HG03558 (cell line): ENCODE measurements around the gene TMPO.
"Not testable (repeated sequence)": the region's sequence is repeated elsewhere in the genome, so short reads cannot be mapped to it uniquely, and the experiment has no call there.

ENCODE experiments used
- ATAC-seq: cut with Tn5 transposase; IDR thresholded peaks from one replicate; pipeline ENCODE4 v1.9.1; 2021; ENCODE audit warnings: moderate number of reproducible peaks; ENCODE audit not compliant: unreplicated experiment; ENCODE audit errors: extremely low read depth

TMPO gene

DNA sequence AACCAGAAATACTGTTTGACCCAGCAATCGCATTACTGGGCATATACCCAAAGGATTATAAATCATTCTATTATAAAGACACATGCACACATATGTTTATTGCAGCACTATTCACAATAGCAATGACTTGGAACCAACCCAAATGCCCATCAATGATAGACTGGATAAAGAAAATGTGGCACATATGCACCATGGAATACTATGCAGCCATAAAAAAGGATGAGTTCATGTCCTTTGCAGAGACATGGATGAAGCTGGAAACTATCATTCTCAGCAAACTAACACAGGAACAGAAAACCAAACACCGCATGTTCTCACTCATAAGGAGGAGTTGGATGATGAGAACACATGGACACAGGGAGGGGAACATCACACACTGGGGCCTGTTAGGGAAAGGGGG lies 61.4 kb downstream of the TMPO start:
- not testable (repeated sequence) for ATAC-seq

- ATAC-seq = no peak
Measured at GRCh38 chr12:98578392-98578791, 63.0 kb downstream of the TMPO start.

GRCh38 chr12:98578821-98579220 lies 63.4 kb downstream of the TMPO start:
- no peak for ATAC-seq

DNA sequence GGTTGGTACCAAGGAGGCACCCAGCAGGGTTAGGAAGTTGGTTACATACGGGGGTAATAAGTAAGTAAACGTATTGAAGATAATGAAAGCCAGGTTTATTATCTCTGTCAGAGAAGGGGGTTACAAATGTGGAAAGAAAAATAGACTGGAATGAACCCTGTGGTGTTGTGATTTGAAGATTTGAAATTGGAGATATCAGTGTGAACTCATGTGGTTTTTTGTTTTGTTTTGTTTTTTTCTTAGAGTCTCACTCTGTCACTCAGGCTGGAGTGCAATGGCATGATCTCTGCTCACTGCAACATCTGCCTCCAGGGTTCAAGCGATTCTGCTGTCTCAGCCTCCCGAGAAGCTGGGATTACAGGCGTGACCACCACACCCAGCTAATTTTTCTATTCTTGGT lies 64.0 kb downstream of the TMPO start:
- no peak for ATAC-seq

DNA sequence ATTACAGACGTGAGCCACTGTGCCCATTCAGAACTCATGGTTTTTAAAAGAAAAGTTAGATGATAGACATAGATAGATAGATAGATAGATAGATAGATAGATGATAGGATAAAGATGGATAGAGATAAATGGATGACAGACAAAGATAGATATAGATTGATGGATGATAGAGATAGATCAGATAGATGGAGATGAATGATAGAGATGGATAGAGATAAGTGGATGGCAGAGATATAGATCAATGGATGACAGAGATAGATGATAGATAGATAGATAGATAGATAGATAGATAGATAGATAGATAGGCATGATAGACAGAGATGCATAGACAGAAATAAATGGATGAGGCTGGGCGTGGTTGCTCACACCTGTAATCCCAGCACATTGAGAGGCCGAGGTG lies 64.4 kb downstream of the TMPO start:
- ATAC-seq = no peak

- no peak for ATAC-seq
Measured at GRCh38 chr12:98580695-98581094, 65.3 kb downstream of the TMPO start.

DNA sequence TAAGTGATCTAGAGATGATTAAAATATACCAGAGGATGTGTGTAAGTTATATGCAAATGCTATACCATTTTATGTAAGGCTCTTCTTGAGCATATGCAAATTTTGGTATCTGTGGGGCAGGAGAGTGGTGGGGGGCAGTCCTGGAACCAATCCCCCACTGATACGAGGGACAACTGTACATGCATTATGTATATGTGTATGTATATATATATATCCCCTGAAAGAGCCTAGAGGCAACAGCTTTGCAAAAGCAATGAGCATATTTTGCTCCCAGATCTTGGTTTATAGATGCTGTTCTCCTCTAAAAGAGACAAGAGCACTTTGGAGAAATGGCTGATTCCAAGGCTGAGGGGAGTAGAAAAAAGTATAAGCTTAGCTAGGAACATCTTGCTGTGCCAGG lies 65.7 kb downstream of the TMPO start:
- no peak for ATAC-seq

DNA sequence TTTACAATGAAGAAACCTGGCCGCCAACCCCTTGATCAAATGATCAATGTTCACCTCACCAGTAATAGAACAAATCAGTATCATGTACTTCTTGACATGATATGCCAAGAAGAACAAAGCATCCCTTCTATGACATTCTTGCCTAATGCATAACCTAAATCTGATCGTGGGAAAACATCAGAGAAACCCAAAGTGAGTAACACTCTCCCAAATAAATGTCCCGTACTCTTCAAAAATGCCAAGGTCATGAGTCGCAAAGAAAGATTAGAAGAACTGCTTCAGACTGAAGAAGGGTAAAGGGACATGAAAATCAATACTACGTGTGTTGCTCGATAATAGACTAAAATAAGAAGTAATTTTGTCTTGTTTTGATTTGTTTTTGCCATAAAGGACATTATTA lies 66.7 kb downstream of the TMPO start:
- ATAC-seq = no peak

- no peak for ATAC-seq
Measured at GRCh38 chr12:98587084-98587483, 71.7 kb downstream of the TMPO start.

- no peak for ATAC-seq
Measured at GRCh38 chr12:98591209-98591608, 75.8 kb downstream of the TMPO start.

- ATAC-seq = peak; percentile 1
Measured at GRCh38 chr12:98592825-98593322, 77.5 kb downstream of the TMPO start.

DNA sequence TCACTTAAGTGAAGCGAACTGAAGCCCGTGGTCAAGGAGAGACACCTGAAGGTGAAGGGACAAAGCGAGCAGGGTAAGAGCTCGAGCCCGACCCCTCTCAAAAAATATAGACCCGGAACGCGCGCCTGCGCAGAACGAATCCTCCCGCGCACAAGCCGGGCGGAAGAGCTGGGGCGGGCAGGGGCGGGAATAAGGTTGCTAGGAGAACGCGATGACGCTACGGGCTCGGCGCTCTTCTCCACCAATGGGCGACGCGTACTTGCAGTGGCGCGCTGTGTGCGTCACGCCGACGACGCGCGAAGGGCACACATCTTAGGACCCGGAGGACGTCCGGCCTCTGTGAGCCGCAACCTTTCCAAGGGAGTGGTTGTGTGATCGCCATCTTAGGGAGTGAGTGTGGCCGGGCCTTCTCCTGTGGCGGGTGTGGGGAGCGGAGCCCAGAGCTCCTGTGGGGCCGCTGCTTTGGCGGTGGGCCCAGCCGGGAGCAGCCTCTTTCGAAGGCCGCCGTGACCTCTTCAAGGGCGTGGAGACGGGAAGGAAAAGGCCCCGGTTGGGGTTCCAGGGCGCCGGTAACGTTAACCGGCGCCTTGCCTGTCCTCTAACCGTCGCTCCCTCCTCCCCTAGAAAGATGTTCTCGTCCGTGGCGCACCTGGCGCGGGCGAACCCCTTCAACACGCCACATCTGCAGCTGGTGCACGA lies 78.1 kb downstream of the TMPO start, which contains the start of gene SLC25A3:
SLC25A3 (plus strand) TSS at position 336 of the 699 bp plus-strand sequence; CDS start at position 629, 293 bp downstream.
- peak; percentile 100 for ATAC-seq

DNA sequence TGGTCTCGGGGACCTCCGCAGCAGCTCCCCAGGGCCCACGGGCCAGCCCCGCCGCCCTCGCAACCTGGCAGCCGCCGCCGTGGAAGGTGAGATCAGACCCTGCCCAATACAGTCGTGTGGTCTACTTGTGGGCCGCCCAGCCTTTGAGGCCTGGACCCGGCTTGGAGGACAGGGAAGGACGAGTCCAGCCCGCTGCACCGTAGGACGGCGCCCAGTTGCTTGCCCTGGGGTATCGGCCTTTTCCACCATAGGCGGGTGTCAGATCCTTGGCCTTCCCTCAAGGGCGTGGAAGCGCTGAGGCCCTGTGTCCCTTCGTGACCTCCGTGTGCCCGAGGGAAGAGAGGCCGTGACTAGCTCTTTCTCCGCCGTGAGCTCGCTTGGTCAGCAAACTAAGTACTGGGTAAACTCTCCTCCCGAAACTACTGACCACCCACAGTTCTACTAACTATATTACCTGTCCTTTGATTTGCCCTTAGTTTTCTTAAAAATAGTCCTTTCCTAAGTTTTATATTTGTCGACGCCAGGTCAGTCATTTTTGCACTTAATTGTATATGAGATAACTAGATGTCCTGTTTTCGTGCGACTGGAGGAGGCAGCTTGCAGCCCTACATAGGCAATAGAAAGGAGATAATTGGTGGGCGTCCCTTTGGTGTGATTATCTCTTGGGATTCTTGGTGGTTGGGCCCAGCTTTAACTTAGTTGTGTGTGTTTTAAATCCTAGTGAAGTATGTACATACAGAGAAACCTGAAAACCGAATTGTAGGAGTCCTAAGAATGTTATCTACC lies 78.9 kb downstream of the TMPO start:
- ATAC-seq = no peak

DNA sequence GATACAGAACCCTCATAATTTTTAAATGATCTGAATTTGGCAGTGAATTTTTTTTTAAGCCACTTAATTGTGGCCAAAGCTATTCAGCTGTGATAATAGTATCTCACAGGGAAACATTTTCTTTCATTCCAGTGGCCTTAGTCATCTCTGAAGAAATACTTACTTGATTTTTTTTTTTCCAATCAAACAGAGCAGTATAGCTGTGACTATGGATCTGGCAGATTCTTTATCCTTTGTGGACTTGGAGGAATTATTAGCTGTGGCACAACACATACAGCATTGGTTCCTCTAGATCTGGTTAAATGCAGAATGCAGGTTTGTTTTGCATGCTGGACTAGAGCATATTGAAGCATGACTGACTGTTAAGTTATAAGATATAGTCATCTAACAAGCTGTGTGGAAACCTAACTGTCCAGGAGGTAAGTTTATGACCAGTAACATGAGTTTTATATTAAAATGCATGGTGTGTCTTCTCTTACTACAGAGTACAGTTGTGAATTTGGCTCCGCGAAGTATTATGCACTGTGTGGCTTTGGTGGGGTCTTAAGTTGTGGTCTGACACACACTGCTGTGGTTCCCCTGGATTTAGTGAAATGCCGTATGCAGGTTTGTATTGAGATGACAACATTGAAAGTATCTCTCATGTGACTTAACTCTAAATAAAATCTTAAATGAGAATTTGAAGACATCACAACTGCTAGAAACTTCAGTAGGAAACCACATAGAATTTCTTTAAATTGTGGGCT lies 80.0 kb downstream of the TMPO start:
- ATAC-seq = no peak

- not testable (repeated sequence) for ATAC-seq
Measured at GRCh38 chr12:98597313-98597712, 81.9 kb downstream of the TMPO start.
